HEK293 (cell line): ENCODE results near the gene ZNF322.

Source experiments
- CTCF ChIA-PET: fragments of 350-600 bp; formaldehyde crosslinking; extraction: SDS; loops from one replicate; lab custom pipeline; 2021; ENCODE audit warnings: antibody characterized with exemption; lab: Yijun Ruan, JAX
- POLR2A ChIA-PET: fragments of 300-600 bp; formaldehyde crosslinking; extraction: SDS; loops from one replicate; lab custom pipeline; 2020; ENCODE audit warnings: antibody characterized with exemption, inconsistent platforms; lab: Yijun Ruan, JAX
- H3K27ac ChIP-seq: fragments of 200-500 bp; sonication (Bioruptor generic); 2 replicates; pipeline ENCODE4 v1.5.1; 2014; ENCODE audit warnings: low read depth, low read length, control low read depth, inconsistent platforms; ENCODE audit errors: extremely low read depth
- H3K36me3 ChIP-seq, 2 experiments: fragments of 200-500 bp in 1 of 2; sonication (Bioruptor generic) in 1 of 2; 1 replicate in 1 of 2; 2 replicates in 1 of 2; pipeline ENCODE4 v1.5.1; 2014 to 2017; ENCODE audit warnings: inconsistent platforms in 2 of 2, low read length in 2 of 2; ENCODE audit not compliant: control insufficient read depth in 2 of 2, insufficient read depth in 1 of 2
- H3K4me1 ChIP-seq: fragments of 200-500 bp; sonication (Bioruptor generic); 2 replicates; pipeline ENCODE4 v1.5.1; 2014; ENCODE audit warnings: mild to moderate bottlenecking, low read length, inconsistent platforms; ENCODE audit not compliant: control insufficient read depth, insufficient read depth
- H3K4me3 ChIP-seq: 2 replicates; pipeline ENCODE4 v1.5.1; 2011; ENCODE audit warnings: low read depth, mild to moderate bottlenecking, control low read depth, low read length, moderate library complexity
- H3K9me3 ChIP-seq: fragments of 200-500 bp; sonication (Bioruptor generic); 2 replicates; pipeline ENCODE4 v1.5.1; 2014; ENCODE audit warnings: low read depth, low read length, inconsistent platforms; ENCODE audit not compliant: control insufficient read depth, insufficient read depth
- GLIS1 ChIP-seq: fragments of 450-650 bp; formaldehyde crosslinking; IDR thresholded peaks from 2 replicates; pipeline ENCODE4 v1.5.1; 2016; ENCODE audit warnings: missing biosample characterization, missing genetic modification characterization
- HOXC10 ChIP-seq: sonication (generic); formaldehyde crosslinking; IDR thresholded peaks from 2 replicates; pipeline ENCODE4 v1.8.1; 2023; ENCODE audit warnings: mild to moderate bottlenecking, missing genetic modification reagents
- KLF9 ChIP-seq: fragments of 450-650 bp; formaldehyde crosslinking; IDR thresholded peaks from 2 replicates; pipeline ENCODE4 v1.5.1; 2016; ENCODE audit warnings: missing biosample characterization, missing genetic modification characterization, low read depth
- PRDM1 ChIP-seq: fragments of 450-650 bp; formaldehyde crosslinking; IDR thresholded peaks from 2 replicates; pipeline ENCODE4; 2016; ENCODE audit warnings: missing biosample characterization, missing genetic modification characterization
- SP3 ChIP-seq: fragments of 450-650 bp; formaldehyde crosslinking; IDR thresholded peaks from 2 replicates; pipeline ENCODE4 v1.5.1; 2016; ENCODE audit warnings: missing biosample characterization, missing genetic modification characterization
- ZBTB1 ChIP-seq: fragments of 450-650 bp; formaldehyde crosslinking; IDR thresholded peaks from 2 replicates; pipeline ENCODE4 v1.5.1; 2016; ENCODE audit warnings: missing biosample characterization, missing genetic modification characterization
- ZBTB21 ChIP-seq: fragments of 450-650 bp; formaldehyde crosslinking; IDR thresholded peaks from 2 replicates; pipeline ENCODE4 v1.5.1; 2017; ENCODE audit warnings: missing biosample characterization, missing genetic modification characterization
- ZNF114 ChIP-seq: fragments of 450-650 bp; formaldehyde crosslinking; IDR thresholded peaks from 2 replicates; pipeline ENCODE4 v1.5.0; 2017; ENCODE audit warnings: missing biosample characterization, missing genetic modification characterization
- ZNF140 ChIP-seq: fragments of 450-650 bp; formaldehyde crosslinking; IDR thresholded peaks from 2 replicates; pipeline ENCODE4 v1.5.1; 2016; ENCODE audit warnings: missing biosample characterization, missing genetic modification characterization
- ZNF2 ChIP-seq: fragments of 450-650 bp; formaldehyde crosslinking; IDR thresholded peaks from 2 replicates; pipeline ENCODE4 v1.5.1; 2016; ENCODE audit warnings: missing biosample characterization, missing genetic modification characterization
- ZNF211 ChIP-seq: fragments of 450-650 bp; formaldehyde crosslinking; IDR thresholded peaks from 2 replicates; pipeline ENCODE4 v1.5.1; 2016; ENCODE audit warnings: low read depth, missing biosample characterization, missing genetic modification characterization
- ZNF23 ChIP-seq: fragments of 450-650 bp; formaldehyde crosslinking; IDR thresholded peaks from 2 replicates; pipeline ENCODE4 v1.5.1; 2016; ENCODE audit warnings: missing biosample characterization, missing genetic modification characterization, borderline replicate concordance
- ZNF274 ChIP-seq, 2 experiments: fragments of 200-500 bp in 1 of 2; fragments of 450-650 bp in 1 of 2; sonication (Bioruptor generic) in 1 of 2; formaldehyde crosslinking in 1 of 2; IDR thresholded peaks; 2 replicates each; pipeline versions ENCODE4 v1.5.1 to v1.6.1; 2014 to 2016; ENCODE audit warnings: borderline replicate concordance in 1 of 2, inconsistent platforms in 1 of 2, low read length in 1 of 2, missing biosample characterization in 1 of 2, missing genetic modification characterization in 1 of 2
- ZNF292 ChIP-seq: fragments of 450-650 bp; formaldehyde crosslinking; IDR thresholded peaks from 2 replicates; pipeline ENCODE4 v1.5.1; 2016; ENCODE audit warnings: low read depth, missing biosample characterization, missing genetic modification characterization, borderline replicate concordance
- ZNF366 ChIP-seq: fragments of 450-650 bp; formaldehyde crosslinking; conservative IDR thresholded peaks from 2 replicates; pipeline ENCODE4 v1.5.1; 2016; ENCODE audit warnings: missing biosample characterization, missing genetic modification characterization
- ZNF37A ChIP-seq: fragments of 450-650 bp; IDR thresholded peaks from 2 replicates; pipeline ENCODE4 v1.5.1; 2018; ENCODE audit warnings: missing biosample characterization, missing genetic modification characterization
- ZNF391 ChIP-seq: fragments of 450-650 bp; formaldehyde crosslinking; IDR thresholded peaks from 2 replicates; pipeline ENCODE4 v1.5.1; 2016; ENCODE audit warnings: low read depth, missing biosample characterization, missing genetic modification characterization, borderline replicate concordance
- ZNF404 ChIP-seq: fragments of 450-650 bp; formaldehyde crosslinking; IDR thresholded peaks from 2 replicates; pipeline ENCODE4 v1.5.1; 2017; ENCODE audit warnings: missing biosample characterization, missing genetic modification characterization
- ZNF501 ChIP-seq: fragments of 450-650 bp; formaldehyde crosslinking; IDR thresholded peaks from 2 replicates; pipeline ENCODE4 v1.5.1; 2016; ENCODE audit warnings: missing biosample characterization, missing genetic modification characterization
- ZNF561 ChIP-seq: fragments of 450-650 bp; IDR thresholded peaks from 2 replicates; pipeline ENCODE4 v1.5.1; 2018; ENCODE audit warnings: missing biosample characterization, missing genetic modification characterization, borderline replicate concordance
- ZNF837 ChIP-seq: fragments of 450-650 bp; formaldehyde crosslinking; IDR thresholded peaks from 2 replicates; pipeline ENCODE4 v1.5.1; 2016; ENCODE audit warnings: missing biosample characterization, missing genetic modification characterization
- ZSCAN16 ChIP-seq: fragments of 450-650 bp; formaldehyde crosslinking; IDR thresholded peaks from 2 replicates; pipeline ENCODE4 v1.5.1; 2016; ENCODE audit warnings: missing biosample characterization, missing genetic modification characterization
- TF ChIP-seq, protein P1 (sequence below): fragments of 450-650 bp; formaldehyde crosslinking; IDR thresholded peaks from 2 replicates; pipeline ENCODE4 v1.5.1; 2016; ENCODE audit warnings: missing biosample characterization, missing genetic modification characterization, low read depth
- TF ChIP-seq, protein P2 (sequence below): fragments of 450-650 bp; formaldehyde crosslinking; IDR thresholded peaks from 2 replicates; pipeline ENCODE4 v1.5.1; 2016; ENCODE audit warnings: missing biosample characterization, missing genetic modification characterization
- TF ChIP-seq, protein P3 (sequence below): fragments of 450-650 bp; formaldehyde crosslinking; IDR thresholded peaks from 2 replicates; pipeline ENCODE4 v1.5.1; 2016; ENCODE audit warnings: missing biosample characterization, missing genetic modification characterization
- TF ChIP-seq, protein P4 (sequence below): fragments of 450-650 bp; formaldehyde crosslinking; IDR thresholded peaks from 2 replicates; pipeline ENCODE4 v1.5.0; 2017; ENCODE audit warnings: missing biosample characterization, missing genetic modification characterization, borderline replicate concordance

The ZNF322 gene

DNA sequence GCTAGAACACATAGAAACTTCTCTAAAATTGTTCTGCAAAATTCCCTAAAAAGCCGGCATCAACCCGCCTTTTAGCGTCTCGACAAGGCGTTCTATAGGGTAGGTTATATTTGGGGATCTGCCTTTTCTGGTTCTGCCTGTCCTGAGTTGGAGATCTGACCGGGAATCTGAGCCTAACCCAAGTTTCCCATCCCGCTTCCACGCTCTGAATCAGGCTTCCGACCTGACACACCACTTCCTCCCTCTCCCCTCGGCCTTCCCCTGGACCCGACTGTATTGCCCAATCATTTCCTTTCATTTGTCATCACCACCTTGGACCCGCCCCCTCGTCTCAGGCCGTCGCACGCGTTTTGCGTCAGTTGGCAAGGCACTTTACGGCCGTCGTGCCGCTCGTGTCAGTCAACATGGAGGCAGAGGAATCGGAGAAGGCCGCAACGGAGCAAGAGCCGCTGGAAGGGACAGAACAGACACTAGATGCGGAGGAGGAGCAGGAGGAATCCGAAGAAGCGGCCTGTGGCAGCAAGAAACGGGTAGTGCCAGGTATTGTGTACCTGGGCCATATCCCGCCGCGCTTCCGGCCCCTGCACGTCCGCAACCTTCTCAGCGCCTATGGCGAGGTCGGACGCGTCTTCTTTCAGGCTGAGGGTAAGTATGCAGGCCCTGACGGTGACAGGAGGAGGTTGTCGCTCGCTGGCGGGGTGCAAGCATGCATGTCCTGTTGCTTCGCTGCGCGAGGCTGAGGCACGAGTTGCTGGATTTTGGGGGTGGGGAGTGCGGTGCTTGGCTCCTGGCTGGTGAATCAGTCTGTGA lies 62.8 kb downstream of the ZNF322 start, which contains the start of gene ABT1 (continued):
- no peak for TF ChIP-seq ZNF292 (tag by site-specific recombination)
- peak; percentile 80 for TF ChIP-seq ZNF2 (tag by site-specific recombination)
- peak; percentile 98 for TF ChIP-seq SP3 (tag by site-specific recombination)
- TF ChIP-seq ZSCAN16 (tag by site-specific recombination): no peak

DNA sequence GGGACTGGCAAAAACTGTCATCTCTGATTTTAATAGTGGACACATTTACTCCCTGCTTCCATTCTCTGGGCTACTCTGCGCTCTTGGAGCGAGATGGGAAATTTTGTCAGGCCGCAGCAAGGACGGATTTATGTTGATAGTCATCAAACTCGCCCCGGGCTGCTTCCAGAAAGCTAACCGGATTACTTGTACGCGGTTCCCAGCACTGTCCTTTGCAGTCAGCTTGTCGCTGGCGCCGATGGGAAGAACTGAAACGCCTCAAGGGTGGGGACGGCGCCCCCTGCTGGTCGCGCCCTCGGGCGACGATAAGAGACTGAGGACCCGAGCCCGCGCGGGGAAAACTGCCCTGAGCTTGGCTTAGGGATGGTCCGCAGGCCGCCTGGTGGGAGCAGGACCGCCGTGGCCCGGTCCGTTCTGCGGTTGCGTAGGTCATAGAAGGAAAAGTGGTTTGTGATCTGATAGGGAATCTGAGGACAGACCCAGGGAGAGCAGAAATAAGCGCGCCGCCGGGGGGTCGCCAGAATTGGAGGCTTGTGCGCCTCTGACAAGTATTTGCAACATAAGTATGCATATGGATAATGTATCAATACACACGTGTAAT lies 63.8 kb downstream of the ZNF322 start:
- CTCF ChIA-PET: interaction anchor here (0.5 to 6.0 kb wide), 39 partner anchors 10 to 645 kb away, joined by 3 to 152 read pairs (median 4); a partner anchor contains a TSS
- POLR2A ChIA-PET: interaction anchor here (0.6 to 2.5 kb wide), 20 partner anchors 19 to 564 kb away, joined by 3 to 25 read pairs (median 4); partner anchors contain the start of gene HMGN4
- Histone ChIP-seq H3K9me3 (no peaks in the 10 kb centered on the region), H3K36me3 (peaks cover 4 to 28% of the 10 kb centered on the region in 2 experiments; a peak in 2 of 3 replicates), H3K4me1 (peaks cover 4% of the 10 kb centered on the region; the same call in 1 of the 2 replicates), H3K27ac (peak overlapping the region; percentile 48), H3K4me3 (peak overlapping the region; percentile 55)
- TF ChIP-seq ZNF274 (IDR thresholded peaks at IDR 0.05; ENCODE audit: low read length) (no peak), ZNF274 (tag by site-specific recombination; IDR thresholded peaks at IDR 0.05; ENCODE audit: borderline replicate concordance) (no peak), ZNF23 (tag by site-specific recombination) (no peak), ZNF404 (no peak), ZSCAN16 (tag by site-specific recombination) (no peak), ZNF561 (tag by site-specific recombination) (peak; percentile 59), KLF9 (no peak), ZNF837 (no peak), ZNF501 (peak; percentile 69), ZBTB1 (no peak), ZNF391 (tag by site-specific recombination) (peak; percentile 53; the same call in 1 of the 2 replicates), HOXC10 (no peak), ZNF211 (no peak), ZBTB21 (tag by site-specific recombination) (no peak), ZNF140 (tag by site-specific recombination) (no peak), ZNF37A (tag by site-specific recombination) (no peak), GLIS1 (tag by site-specific recombination) (peak; percentile 55), PRDM1 (tag by site-specific recombination) (peak; percentile 19; the same call in 1 of the 2 replicates), ZNF366 (no peak; the same call in 1 of the 2 replicates), ZNF114 (tag by site-specific recombination) (no peak)
- TF ChIP-seq, protein P1, sequence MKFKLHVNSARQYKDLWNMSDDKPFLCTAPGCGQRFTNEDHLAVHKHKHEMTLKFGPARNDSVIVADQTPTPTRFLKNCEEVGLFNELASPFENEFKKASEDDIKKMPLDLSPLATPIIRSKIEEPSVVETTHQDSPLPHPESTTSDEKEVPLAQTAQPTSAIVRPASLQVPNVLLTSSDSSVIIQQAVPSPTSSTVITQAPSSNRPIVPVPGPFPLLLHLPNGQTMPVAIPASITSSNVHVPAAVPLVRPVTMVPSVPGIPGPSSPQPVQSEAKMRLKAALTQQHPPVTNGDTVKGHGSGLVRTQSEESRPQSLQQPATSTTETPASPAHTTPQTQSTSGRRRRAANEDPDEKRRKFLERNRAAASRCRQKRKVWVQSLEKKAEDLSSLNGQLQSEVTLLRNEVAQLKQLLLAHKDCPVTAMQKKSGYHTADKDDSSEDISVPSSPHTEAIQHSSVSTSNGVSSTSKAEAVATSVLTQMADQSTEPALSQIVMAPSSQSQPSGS (tag by site-specific recombination): no peak
- TF ChIP-seq, protein P2, sequence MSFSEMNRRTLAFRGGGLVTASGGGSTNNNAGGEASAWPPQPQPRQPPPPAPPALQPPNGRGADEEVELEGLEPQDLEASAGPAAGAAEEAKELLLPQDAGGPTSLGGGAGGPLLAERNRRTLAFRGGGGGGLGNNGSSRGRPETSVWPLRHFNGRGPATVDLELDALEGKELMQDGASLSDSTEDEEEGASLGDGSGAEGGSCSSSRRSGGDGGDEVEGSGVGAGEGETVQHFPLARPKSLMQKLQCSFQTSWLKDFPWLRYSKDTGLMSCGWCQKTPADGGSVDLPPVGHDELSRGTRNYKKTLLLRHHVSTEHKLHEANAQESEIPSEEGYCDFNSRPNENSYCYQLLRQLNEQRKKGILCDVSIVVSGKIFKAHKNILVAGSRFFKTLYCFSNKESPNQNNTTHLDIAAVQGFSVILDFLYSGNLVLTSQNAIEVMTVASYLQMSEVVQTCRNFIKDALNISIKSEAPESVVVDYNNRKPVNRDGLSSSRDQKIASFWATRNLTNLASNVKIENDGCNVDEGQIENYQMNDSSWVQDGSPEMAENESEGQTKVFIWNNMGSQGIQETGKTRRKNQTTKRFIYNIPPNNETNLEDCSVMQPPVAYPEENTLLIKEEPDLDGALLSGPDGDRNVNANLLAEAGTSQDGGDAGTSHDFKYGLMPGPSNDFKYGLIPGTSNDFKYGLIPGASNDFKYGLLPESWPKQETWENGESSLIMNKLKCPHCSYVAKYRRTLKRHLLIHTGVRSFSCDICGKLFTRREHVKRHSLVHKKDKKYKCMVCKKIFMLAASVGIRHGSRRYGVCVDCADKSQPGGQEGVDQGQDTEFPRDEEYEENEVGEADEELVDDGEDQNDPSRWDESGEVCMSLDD (tag by site-specific recombination): no peak
- TF ChIP-seq, protein P3, sequence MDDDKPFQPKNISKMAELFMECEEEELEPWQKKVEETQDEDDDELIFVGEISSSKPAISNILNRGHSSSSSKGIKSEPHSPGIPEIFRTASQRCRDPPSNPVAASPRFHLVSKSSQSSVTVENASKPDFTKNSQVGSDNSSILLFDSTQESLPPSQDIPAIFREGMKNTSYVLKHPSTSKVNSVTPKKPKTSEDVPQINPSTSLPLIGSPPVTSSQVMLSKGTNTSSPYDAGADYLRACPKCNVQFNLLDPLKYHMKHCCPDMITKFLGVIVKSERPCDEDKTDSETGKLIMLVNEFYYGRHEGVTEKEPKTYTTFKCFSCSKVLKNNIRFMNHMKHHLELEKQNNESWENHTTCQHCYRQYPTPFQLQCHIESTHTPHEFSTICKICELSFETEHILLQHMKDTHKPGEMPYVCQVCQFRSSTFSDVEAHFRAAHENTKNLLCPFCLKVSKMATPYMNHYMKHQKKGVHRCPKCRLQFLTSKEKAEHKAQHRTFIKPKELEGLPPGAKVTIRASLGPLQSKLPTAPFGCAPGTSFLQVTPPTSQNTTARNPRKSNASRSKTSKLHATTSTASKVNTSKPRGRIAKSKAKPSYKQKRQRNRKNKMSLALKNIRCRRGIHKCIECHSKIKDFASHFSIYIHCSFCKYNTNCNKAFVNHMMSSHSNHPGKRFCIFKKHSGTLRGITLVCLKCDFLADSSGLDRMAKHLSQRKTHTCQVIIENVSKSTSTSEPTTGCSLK (tag by site-specific recombination): no peak
- TF ChIP-seq, protein P4, sequence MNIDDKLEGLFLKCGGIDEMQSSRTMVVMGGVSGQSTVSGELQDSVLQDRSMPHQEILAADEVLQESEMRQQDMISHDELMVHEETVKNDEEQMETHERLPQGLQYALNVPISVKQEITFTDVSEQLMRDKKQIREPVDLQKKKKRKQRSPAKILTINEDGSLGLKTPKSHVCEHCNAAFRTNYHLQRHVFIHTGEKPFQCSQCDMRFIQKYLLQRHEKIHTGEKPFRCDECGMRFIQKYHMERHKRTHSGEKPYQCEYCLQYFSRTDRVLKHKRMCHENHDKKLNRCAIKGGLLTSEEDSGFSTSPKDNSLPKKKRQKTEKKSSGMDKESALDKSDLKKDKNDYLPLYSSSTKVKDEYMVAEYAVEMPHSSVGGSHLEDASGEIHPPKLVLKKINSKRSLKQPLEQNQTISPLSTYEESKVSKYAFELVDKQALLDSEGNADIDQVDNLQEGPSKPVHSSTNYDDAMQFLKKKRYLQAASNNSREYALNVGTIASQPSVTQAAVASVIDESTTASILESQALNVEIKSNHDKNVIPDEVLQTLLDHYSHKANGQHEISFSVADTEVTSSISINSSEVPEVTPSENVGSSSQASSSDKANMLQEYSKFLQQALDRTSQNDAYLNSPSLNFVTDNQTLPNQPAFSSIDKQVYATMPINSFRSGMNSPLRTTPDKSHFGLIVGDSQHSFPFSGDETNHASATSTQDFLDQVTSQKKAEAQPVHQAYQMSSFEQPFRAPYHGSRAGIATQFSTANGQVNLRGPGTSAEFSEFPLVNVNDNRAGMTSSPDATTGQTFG (tag by site-specific recombination): no peak
